Measurements from ENCODE around the gene ZCCHC10. TPM values are rescaled to one million over a fixed set of nuclear protein-coding genes. Genes with fewer than 3 reads are reported as not detected.

Gene ZCCHC10
- total and polyA plus RNA-seq, 2 donors (not counting 3 experiments of a cell fraction or from before 2014, with no cell fraction given) = 25.9 to 32.1 TPM

DNA sequence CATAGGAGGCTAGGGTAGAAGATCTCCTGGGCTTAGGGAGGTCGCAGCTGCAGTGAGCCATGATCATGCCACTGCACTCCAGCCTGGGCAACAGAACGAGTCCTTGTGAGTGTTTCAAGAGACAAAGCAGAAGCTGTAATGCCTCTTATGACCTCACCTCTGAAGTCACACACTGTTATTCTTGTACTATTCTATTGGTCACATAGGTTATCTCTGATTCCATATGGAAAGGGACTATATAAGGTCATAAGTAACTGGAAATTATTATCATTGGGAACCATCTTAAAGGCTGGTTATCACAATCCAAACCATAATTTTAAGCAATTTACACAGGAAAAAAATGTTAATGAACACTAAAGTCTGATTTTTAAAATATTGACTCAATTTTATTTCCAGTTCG, 45.1 kb downstream of the ZCCHC10 start:
- no peak overlapping the region for H3K4me3 ChIP-seq (replicated peaks in 1 of 3; ENCODE audit: insufficient read depth in 1 of 3, low read depth in 1 of 3, low read length in 3 of 3)
- H3K27ac ChIP-seq (ENCODE audit: insufficient read depth, low read depth, low read length) = no peak overlapping the region
- ChIA-PET POLR2A (no interaction called here), CTCF (no interaction called here)
- H3K9me1 ChIP-seq (replicated peaks; ENCODE audit: control insufficient read depth, extremely low read depth, insufficient read depth, low read length) = no peaks in the 10 kb centered on the region
- no peak overlapping the region for H3K4me2 ChIP-seq (ENCODE audit: insufficient read depth, low read length)
- no peaks in the 10 kb centered on the region for H4K20me1 ChIP-seq (replicated peaks; ENCODE audit: control insufficient read depth, extremely low read depth, insufficient read depth, low read length)
- no peak for FAIRE-seq
- H3K9ac ChIP-seq (replicated peaks; ENCODE audit: extremely low read depth, insufficient read depth, low read length) = no peak overlapping the region
- no TSS peak for BruUV-seq (replicated peaks)
- no peaks in the 10 kb centered on the region for H3K9me3 ChIP-seq (replicated peaks; ENCODE audit: control insufficient read depth, insufficient read depth, low read length)
- intact Hi-C loops (cut with micrococcal nuclease) (no loop called here), dilution Hi-C loops (cut with MboI; ENCODE audit: extremely low pct_ligation_motif_present, low sequenced_read_pairs) (no loop called here)
- H3K79me2 ChIP-seq (ENCODE audit: control insufficient read depth, insufficient read depth, low read length) = no peaks in the 10 kb centered on the region
- H3K36me3 ChIP-seq (ENCODE audit: control insufficient read depth in 2 of 2, extremely low read depth in 1 of 2, insufficient read depth in 2 of 2, low read length in 2 of 2) = no peaks in the 10 kb centered on the region
- H2AFZ ChIP-seq (ENCODE audit: low read depth, low read length) = no peak overlapping the region
- DNase-seq (ENCODE audit: low read depth, low spot score) = no peak
- TF ChIP-seq POLR2A (IDR thresholded peaks at IDR 0.05; ENCODE audit: low read depth, low read length) (no peak), GATA2 (IDR thresholded peaks at IDR 0.05; ENCODE audit: insufficient read depth, insufficient read length, low read depth, low read length) (no peak), POLR2AphosphoS5 (IDR thresholded peaks at IDR 0.05; ENCODE audit: insufficient read depth, low read depth, low read length) (no peak), MYC (IDR thresholded peaks at IDR 0.05; ENCODE audit: low read depth, low read length) (no peak), EZH2 (IDR thresholded peaks at IDR 0.05; ENCODE audit: borderline replicate concordance, low read depth, low read length, severe bottlenecking) (no peak), FOS (IDR thresholded peaks at IDR 0.05; ENCODE audit: borderline replicate concordance, insufficient read depth, low read length) (no peak), JUN (IDR thresholded peaks at IDR 0.05; ENCODE audit: borderline replicate concordance, insufficient read depth, insufficient read length, low read depth) (no peak)
- TF ChIP-seq, protein P1, sequence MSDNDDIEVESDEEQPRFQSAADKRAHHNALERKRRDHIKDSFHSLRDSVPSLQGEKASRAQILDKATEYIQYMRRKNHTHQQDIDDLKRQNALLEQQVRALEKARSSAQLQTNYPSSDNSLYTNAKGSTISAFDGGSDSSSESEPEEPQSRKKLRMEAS (IDR thresholded peaks at IDR 0.05; ENCODE audit: insufficient read depth, insufficient read length) = no peak
- TF ChIP-seq, protein P2, sequence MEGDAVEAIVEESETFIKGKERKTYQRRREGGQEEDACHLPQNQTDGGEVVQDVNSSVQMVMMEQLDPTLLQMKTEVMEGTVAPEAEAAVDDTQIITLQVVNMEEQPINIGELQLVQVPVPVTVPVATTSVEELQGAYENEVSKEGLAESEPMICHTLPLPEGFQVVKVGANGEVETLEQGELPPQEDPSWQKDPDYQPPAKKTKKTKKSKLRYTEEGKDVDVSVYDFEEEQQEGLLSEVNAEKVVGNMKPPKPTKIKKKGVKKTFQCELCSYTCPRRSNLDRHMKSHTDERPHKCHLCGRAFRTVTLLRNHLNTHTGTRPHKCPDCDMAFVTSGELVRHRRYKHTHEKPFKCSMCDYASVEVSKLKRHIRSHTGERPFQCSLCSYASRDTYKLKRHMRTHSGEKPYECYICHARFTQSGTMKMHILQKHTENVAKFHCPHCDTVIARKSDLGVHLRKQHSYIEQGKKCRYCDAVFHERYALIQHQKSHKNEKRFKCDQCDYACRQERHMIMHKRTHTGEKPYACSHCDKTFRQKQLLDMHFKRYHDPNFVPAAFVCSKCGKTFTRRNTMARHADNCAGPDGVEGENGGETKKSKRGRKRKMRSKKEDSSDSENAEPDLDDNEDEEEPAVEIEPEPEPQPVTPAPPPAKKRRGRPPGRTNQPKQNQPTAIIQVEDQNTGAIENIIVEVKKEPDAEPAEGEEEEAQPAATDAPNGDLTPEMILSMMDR (IDR thresholded peaks at IDR 0.05; ENCODE audit: extremely low read depth in 1 of 2, insufficient read depth in 1 of 2, low read depth in 1 of 2, low read length in 2 of 2) = no peak
- no peaks in the 10 kb centered on the region for H3K4me1 ChIP-seq (ENCODE audit: control insufficient read depth, extremely low read depth, insufficient read depth, low read length)
- no peaks in the 10 kb centered on the region for H3K27me3 ChIP-seq (ENCODE audit: control insufficient read depth in 2 of 2, insufficient read depth in 2 of 2, low read length in 2 of 2)

Data from endothelial cell of umbilical vein (primary cell).